Measurements from ENCODE around the gene TMEM236.

Gene TMEM236

DNA sequence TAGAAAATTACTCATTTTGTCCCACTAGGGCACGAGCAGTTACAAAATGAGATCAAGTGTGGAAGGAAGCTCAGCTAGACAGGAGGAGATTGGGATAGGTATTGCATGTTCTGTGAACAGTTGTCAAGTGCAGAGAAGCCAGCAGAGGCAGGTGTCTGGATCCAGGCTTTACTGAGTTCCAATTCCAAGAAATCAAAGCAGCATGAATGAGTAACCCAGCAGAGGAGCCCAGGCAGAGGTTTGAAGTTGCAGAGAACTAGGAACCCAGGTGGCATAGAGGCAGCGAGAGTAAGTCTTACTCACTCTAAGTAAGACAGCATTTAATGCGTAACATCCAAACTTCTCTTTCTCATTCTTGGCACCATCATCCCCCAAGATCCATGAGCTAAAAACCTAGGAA lies 68.9 kb downstream of the TMEM236 start:
- no peak for DNase-seq (ENCODE audit: low read depth)

DNA sequence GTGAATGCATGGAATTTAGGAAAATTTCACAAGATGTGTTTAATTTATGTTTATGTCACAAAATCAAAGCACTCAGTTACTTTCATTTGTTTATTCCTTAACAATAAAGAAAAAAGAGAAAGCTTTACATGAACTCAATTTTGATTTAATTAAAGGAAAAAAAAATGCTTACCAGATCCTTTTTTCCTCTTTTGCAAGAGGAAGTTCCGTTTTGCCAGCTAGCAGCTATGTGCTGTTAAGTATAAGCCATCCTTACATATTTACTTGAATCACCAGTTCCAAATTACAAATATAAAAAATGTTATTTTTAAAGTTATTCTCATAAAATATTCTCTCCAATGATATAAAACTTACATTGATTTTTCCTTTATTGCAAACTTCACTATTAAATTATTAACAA lies 69.9 kb downstream of the TMEM236 start:
- DNase-seq (ENCODE audit: low read depth), result no peak

DNA sequence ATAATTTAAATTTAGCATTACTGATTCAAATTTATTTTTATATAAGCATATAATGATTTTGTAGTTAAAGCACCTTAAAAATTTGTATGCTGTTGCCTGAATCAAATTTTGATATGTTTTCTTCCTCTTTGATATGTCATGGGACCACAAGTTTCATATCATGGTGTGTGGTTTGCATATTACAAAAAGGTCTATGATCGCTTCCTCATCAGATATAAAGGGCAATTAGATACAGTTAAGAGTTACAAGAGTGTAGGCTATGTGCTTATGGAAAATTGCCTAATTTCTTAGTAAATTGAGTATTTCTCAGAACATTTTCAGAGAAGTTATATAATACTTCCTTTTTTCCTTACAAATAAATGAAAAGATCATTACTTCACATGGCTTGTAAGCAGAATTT lies 79.3 kb downstream of the TMEM236 start:
- DNase-seq (ENCODE audit: low read depth), result no peak

DNA sequence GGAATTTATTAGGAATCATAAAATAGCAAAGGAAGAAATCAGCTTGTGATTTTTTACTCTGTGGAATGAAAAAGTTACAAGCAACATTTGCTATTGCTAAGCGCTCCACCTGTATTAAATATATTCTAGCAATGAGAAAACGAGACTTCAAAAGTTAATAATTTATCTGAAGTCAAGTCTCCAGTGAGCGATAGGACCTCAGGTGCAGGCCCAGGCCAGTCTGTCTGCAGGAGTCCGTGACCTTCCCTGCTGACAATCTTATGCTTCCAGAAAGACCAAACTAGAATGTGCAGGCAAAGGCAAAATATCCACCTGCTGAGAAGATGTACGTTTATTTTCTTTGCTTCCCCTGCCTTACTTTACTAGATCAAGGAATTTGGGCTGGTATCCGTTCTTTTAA lies 79.9 kb downstream of the TMEM236 start:
- DNase-seq (ENCODE audit: low read depth), result no peak

DNA sequence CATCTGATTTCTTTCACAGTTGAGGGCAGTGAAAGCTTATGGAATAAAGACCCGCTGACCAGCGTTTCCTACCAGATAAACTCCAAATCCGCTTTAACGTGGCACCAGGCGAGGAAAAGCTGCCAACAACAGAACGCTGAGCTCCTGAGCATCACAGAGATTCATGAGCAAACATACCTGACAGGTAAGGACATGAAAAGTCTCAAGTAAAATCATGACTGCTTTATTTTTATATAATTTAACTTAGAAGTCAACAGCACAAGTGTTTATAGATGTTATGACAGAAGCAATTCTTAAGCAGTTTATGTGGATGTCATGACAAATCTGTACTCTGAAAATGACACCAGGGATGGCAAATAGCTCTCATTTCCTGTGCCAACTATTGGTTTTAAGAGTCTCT lies 81.7 kb downstream of the TMEM236 start:
- DNase-seq (ENCODE audit: low read depth), result no peak

- DNase-seq (ENCODE audit: low read depth), result peak; percentile 58
These were observed 83.7 kb downstream of the TMEM236 start for GRCh38 chr10:17835688-17836087.

GRCh38 chr10:17836942-17837341 lies 84.9 kb downstream of the TMEM236 start:
- peak; percentile 38 for DNase-seq (ENCODE audit: low read depth)

- peak; percentile 18 for DNase-seq (ENCODE audit: low read depth)
These were observed 86.2 kb downstream of the TMEM236 start for GRCh38 chr10:17838080-17838648.

GRCh38 chr10:17841050-17841449 lies 89.0 kb downstream of the TMEM236 start:
- no peak for DNase-seq (ENCODE audit: low read depth)

DNA sequence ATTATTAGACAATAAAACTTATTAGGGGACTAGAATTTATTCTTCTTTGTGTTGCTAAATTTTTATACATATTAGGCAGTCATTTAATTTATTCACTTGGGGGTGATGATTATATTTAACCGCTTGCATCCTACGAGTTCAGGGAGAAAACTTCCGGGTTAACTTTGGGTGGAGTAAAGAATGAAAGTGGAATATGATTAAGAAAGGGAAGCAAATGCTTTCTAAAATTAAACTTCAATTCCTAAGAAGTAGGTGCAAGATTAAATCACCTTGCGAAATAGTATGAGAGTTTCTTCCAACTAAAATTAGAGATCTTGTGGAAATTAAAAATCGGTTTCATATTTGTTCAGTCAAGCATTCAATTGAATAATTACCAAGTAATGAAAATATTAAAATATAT lies 90.6 kb downstream of the TMEM236 start:
- no peak for DNase-seq (ENCODE audit: low read depth)

- peak; percentile 35 for DNase-seq (ENCODE audit: low read depth)
These were observed 95.7 kb downstream of the TMEM236 start for GRCh38 chr10:17847585-17848296.

- DNase-seq (ENCODE audit: low read depth), result no peak
These were observed 96.6 kb downstream of the TMEM236 start for GRCh38 chr10:17848646-17849045.

All from fibroblast of gingiva (primary cell).